Measurements from ENCODE around the gene ZNF70.
A peak's percentile ranks its signal among the peaks of the same experiment; 100 is the strongest.

Gene ZNF70

DNA sequence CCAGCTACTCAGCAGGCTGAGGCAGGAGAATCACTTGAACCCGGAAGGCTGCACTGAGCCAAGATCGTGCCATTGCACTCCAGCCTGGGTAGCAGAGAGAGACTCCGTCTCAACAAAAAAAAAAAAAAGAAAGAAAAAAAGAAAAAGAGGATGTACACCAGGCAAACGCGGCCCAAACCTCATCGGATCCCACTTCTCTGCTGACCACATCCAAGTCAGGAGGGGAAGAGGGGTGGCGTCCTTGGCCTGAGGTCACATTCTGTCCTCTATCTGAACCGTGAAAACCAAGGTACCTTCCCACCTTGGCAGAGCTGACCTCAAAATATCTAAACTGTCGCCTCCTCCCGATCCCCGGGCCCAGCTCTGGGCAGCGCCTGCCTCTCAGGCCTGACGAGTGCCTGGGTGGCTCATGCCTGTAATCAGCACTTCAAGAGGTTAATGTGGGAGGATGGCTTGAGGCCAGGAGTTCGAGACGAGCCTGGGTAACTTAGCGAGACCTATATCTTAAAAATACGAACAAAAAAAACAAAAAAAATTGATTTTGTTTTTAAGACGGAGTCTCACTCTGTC, 35.0 kb downstream of the ZNF70 start:
- DNase-seq, result no peak

GRCh38 chr22:23714596-23715578, 36.0 kb downstream of the ZNF70 start:
- no peak for DNase-seq

DNA sequence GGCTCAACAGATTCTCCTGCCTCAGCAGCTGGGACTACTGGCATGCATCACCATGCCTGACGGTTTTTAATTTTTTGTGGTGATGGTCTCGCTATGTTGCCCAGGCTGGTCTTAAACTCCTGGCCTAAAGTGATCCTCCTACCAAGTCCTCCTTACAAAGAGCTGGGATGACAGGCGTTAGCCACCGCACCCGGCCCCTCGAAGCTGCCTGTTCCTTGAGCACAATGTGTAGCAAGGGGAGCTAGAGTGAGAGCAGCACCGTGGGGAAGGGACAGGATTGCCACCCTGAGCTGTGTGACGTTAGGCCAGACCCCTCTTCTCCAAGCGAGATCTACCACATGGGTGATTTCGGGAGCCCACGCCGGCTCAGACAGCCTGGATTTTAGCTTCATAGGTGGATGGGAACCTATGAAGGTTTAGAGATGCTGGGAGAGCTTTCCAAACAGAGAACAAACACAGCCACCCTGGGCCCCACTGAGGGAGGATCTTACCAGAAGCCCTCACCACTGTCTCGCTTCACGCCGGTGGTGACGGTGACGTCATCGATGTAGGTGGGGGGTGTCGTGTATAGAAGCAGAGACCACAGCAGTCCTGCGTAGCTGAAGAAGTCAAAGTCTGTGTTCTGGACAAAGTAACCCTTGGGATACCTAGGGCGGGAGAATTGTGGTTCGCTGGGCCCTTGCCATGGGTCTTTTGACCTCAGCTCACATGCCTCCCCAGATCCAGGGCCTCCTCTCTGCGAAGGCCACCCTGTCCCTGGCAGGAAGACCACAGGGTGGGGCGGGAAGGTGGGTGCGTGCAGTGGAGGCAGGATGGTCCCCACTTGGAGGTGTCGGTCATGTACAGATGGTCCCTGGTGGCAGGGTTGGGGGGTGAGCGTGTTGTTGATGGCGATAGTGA, 37.0 kb downstream of the ZNF70 start:
- no peak for DNase-seq

DNA sequence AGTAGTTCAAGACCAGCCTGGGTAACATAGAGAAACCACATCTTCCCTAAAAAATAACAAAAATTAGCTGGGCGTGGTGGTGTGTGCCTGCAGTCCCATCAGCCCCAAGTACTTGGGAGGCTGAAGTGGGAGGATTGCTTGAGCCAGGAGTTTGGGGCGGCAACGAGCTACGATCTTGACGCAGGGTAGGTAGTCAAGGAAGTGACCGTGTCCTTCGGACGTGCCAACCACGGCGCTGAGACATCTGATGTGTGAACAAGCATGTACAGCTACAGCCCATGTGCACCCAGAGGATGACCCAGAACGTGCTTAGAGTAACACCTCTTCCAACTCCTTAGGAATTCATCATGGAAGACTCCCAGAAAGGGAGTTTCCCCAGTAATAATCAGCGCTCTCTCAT, 38.7 kb downstream of the ZNF70 start:
- DNase-seq, result no peak

- no peak for DNase-seq
Measured at GRCh38 chr22:23709107-23709506, 41.8 kb downstream of the ZNF70 start.

- no peak for DNase-seq
Measured at GRCh38 chr22:23708270-23708669, 42.6 kb downstream of the ZNF70 start.

DNA sequence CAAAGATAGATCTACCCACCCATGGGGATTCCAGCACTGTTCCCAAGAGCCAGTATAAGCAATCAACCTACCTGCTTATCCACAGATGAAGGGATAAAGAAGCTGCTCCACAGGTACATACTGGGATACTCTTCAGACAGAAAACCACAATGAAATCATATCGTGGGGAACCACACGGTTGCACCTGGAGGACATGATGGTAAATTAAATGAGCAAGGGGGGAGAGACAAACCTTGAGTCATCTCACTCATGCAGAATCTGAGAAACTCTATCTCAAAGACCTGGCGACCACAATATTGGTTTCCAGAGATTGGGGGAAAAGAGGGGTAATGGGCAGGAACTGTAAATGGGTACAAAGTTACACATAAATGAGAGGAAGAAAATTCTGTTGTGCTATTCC, 45.6 kb downstream of the ZNF70 start:
- DNase-seq, result no peak

DNA sequence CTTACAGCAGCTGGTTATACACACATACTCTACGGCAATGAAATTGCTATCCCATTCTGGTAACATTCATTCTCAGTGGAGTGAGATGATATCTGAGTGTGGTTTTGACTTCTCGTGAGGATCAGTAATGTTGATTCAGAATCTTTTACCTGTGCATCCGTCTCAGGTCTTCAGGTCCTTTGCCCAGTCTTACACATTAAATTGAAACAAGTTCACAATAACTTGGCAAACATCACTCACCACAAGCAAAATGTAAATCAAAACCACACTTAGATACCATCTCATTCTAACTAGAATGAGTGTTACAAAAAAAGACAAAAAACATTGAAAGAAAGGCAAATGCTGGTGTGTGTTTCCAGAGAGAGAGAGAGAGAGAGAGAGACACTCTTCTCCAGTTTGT, 46.1 kb downstream of the ZNF70 start:
- no peak for DNase-seq

GRCh38 chr22:23704062-23704461, 46.9 kb downstream of the ZNF70 start:
- DNase-seq, result no peak

- DNase-seq, result no peak
Measured at GRCh38 chr22:23700706-23701105, 50.2 kb downstream of the ZNF70 start.

GRCh38 chr22:23698673-23699235, 52.2 kb downstream of the ZNF70 start:
- no peak for DNase-seq

DNA sequence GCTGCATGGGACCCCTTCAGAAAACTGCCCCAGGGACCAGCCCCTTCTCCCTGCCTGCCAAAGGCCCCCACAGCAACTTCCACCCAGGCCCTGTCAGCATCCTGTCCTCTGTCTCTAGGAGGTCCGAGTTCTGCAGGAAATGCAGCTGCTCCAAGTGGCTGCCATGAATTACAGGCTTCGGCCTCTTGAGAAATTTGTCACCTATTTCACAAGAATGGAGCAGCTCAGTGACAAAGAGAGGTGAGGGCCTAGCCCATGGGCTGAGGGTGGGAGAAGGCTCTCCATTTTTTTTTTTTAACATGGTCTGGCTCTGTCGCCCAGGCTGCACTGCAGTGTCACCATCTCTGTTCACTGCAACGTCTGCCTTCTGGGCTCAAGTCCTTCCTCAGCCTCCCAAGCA, 52.8 kb downstream of the ZNF70 start:
- no peak for DNase-seq

DNA sequence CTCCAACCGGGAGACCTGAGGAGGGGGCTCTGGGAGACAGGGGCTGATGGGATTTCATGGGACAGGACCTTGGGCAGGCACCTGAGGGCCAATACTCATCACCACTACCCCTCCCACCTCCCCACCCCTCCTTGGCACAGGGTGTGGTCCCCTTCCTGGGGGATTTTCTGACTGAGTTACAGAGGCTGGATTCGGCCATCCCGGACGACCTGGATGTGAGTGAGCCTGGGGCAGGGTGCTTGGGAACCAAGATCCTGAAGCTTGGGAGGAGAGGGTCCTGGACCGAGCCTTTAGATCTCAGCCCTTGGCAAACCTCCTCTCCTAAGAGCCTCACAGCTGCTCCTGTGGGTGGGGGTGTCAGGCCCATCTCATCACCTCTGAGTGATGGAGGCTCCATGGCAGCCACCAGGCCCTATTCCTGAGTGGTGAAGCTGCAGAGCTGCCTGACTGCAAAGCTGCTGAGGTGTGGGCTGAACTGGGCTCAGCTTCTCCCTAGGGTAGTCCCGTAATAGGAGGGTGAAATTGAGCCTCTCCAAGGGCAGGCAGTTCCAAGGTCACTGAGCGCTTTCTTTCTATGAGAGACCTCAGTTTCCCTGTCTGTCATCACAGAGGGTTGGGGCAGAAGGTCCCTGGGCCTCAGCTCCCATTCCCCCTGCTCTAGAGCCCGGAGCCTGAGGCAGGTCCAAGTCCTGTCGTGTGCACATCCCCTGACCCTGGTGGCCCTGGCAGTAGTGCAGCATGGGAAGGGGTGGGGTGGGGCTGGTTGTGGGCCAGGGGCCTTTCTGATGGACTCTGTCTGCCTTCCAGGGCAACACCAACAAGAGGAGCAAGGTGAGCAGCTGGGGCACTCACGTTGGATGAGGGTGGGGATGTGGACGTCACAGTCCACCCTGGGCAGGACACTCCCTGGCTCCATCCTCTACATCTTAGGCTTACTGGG, 53.6 kb downstream of the ZNF70 start:
- DNase-seq, result no peak

DNA sequence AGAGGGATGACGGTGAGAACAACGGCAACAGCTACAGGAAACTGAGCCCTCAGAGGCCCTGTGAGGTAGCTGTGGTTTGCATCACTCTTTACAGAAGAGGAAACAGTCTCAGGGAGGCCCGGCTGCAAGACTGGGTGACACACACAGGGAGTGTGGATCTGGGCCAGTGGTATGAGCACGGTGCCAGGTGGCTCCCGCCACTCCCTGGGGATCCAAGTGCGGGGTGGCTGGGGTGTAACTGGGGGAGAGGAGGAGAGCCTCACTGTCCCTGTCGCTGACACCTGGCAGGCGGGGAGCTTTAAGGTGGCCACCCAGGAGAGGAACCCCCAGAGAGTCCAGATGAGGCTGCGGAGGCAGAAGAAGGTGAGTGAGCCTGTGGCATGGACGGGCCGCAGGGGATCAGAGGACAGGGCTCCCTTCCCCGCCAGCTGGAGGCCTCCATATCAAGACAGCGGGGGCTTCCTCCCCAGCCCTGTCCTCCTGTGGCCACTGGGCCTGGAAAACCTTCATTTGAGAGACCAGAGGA, 54.5 kb downstream of the ZNF70 start:
- DNase-seq, result peak; percentile 63

DNA sequence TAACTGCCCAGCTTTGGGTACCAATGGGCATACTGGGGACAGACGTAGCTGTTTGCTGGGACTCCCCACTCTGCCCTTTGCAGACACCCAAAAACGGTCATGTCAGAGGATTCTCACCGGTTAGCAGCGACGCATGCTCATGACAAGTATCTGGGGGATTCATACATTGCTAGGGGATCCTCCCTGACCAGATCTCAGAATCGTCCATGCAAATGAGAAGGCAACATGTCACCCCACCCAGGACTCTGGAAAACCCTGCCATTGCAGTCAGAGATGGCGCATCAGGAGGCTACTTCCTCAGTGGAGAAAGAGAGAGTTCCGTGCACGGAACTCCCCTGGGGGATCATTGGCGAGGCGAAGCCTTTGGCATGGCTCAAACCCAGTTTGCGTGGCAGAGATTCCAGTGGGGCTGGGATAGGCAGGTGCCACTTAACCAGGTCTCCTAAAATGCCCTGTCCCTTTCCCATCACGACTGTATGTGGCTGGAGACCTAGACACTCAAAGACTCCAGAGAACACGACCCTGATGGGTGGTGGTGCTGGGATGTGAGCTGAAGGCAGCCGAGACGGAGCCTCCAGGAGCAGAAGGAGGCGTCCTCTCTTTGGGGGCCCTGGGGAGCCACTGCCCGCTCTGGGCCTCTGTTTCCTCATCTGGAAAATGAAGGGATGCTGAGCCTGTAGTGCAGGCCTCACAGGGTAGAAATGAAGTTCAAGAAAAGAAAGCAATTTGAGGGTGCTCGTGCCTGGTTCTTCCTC, 55.2 kb downstream of the ZNF70 start:
- DNase-seq, result no peak

- DNase-seq, result no peak
Measured at GRCh38 chr22:23695141-23695540, 55.8 kb downstream of the ZNF70 start.

- no peak for DNase-seq
Measured at GRCh38 chr22:23693979-23694680, 56.8 kb downstream of the ZNF70 start.

- DNase-seq, result no peak
Measured at GRCh38 chr22:23692598-23693291, 58.2 kb downstream of the ZNF70 start.

DNA sequence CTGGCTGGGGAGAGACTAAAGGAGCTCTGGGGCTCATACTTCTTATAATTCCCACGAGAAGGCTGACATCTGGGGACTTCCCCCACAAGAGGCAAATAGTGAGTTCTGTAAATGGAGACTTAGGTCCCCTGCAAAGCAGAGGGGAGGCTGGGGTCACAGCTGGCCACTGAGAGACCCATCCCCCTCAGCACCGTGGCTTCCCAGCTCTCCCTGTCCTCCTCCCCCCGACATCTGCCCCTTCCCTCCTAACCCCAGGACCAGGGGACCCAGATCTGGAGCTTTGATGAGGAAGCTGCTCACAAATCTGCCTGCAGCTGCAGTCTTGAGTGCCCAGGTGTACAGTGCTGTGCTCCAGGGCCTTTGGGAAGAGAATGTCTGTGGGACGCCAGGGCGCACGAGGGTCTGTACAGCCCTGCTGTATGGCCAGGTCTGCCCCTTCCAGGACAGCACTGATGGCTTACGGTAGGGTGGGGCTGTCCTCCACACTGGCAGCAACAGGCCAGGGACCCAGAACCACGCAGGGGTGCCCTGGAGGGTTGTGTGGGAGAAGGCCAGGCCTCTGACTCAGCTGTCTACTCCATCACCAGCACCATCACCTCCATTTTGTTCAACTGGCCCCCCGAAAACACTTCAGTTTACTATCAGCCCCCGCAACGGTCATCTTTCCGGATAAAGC, 59.0 kb downstream of the ZNF70 start:
- DNase-seq, result no peak
